GM18951 (cell line): ENCODE measurements around the gene NUP50.

Source experiments
- POLR2A ChIP-seq: IDR thresholded peaks from 4 replicates; pipeline ENCODE4 v1.6.1; 2011; ENCODE audit warnings: mild to moderate bottlenecking; ENCODE audit not compliant: insufficient read length, insufficient read depth; ENCODE audit errors: extremely low read depth
- in situ Hi-C: fragments of 300-500 bp; cut with MboI; formaldehyde crosslinking; loops from one replicate; pipeline ENCODE4 v1.12.0; 2022; ENCODE audit warnings: low sequenced_read_pairs, mixed read lengths, inconsistent platforms; ENCODE audit not compliant: unreplicated experiment

Gene NUP50

GRCh38 chr22:45204819-45205218, 41.1 kb downstream of the NUP50 start:
- in situ Hi-C loops, result no loop called here
- TF ChIP-seq POLR2A, result no peak

GRCh38 chr22:45205276-45205925, 41.7 kb downstream of the NUP50 start:
- no peak for TF ChIP-seq POLR2A
- in situ Hi-C loops, result no loop called here

- in situ Hi-C loops, result no loop called here
- no peak for TF ChIP-seq POLR2A
These were observed 42.5 kb downstream of the NUP50 start for GRCh38 chr22:45206233-45206632.

GRCh38 chr22:45207533-45207932, 43.8 kb downstream of the NUP50 start:
- TF ChIP-seq POLR2A, result no peak
- in situ Hi-C loops, result no loop called here

- in situ Hi-C loops, result no loop called here
- no peak for TF ChIP-seq POLR2A
These were observed 44.4 kb downstream of the NUP50 start for GRCh38 chr22:45207981-45208664.

GRCh38 chr22:45208696-45208992, 44.9 kb downstream of the NUP50 start:
- no peak for TF ChIP-seq POLR2A
- in situ Hi-C loops, result no loop called here

- in situ Hi-C loops, result no loop called here
- TF ChIP-seq POLR2A, result no peak
These were observed 45.5 kb downstream of the NUP50 start for GRCh38 chr22:45208993-45209838.

GRCh38 chr22:45210174-45210573, 46.4 kb downstream of the NUP50 start:
- in situ Hi-C loops, result no loop called here
- no peak for TF ChIP-seq POLR2A

GRCh38 chr22:45210577-45210976, 46.9 kb downstream of the NUP50 start:
- in situ Hi-C loops, result no loop called here
- no peak for TF ChIP-seq POLR2A

- in situ Hi-C loops, result no loop called here
- no peak for TF ChIP-seq POLR2A
These were observed 47.3 kb downstream of the NUP50 start for GRCh38 chr22:45210991-45211390.

GRCh38 chr22:45211435-45211834, 47.7 kb downstream of the NUP50 start:
- TF ChIP-seq POLR2A, result no peak
- in situ Hi-C loops, result no loop called here

GRCh38 chr22:45211848-45212247, 48.1 kb downstream of the NUP50 start:
- in situ Hi-C loops, result no loop called here
- TF ChIP-seq POLR2A, result no peak

GRCh38 chr22:45212306-45212709, 48.6 kb downstream of the NUP50 start:
- TF ChIP-seq POLR2A, result no peak
- in situ Hi-C loops, result no loop called here
